SK-N-SH treated with all-trans-retinoic acid at 6 μM for 48 hours (cell line): ENCODE measurements around the gene MEX3A.

Experiments
- ATAC-seq: fragments of 200-7000 bp; cut with Tn5 transposase; 3 replicates; pipeline ENCODE4 v1.9.1; 2020; ENCODE audit warnings: mild to moderate bottlenecking, moderate library complexity
- CREB5 ChIP-seq: fragments of 250-450 bp; sonication (Bioruptor Pico); IDR thresholded peaks from 2 replicates; pipeline ENCODE4 v1.5.1; 2020; ENCODE audit warnings: low read depth, mild to moderate bottlenecking, moderate library complexity
- CSRNP3 ChIP-seq: fragments of 250-450 bp; sonication (Bioruptor Pico); IDR thresholded peaks from 2 replicates; pipeline ENCODE4 v1.5.1; 2021; ENCODE audit warnings: mild to moderate bottlenecking, moderate library complexity
- GLIS3 ChIP-seq: fragments of 250-450 bp; sonication (Bioruptor Pico); IDR thresholded peaks from 2 replicates; pipeline ENCODE4 v1.5.0; 2020; ENCODE audit warnings: mild to moderate bottlenecking, moderate library complexity
- POU6F1 ChIP-seq: fragments of 250-450 bp; sonication (Bioruptor Pico); IDR thresholded peaks from 2 replicates; pipeline ENCODE4 v1.8.0; 2021; ENCODE audit warnings: low read depth, mild to moderate bottlenecking, moderate library complexity, borderline replicate concordance
- PPARA ChIP-seq: fragments of 250-450 bp; sonication (Bioruptor Pico); IDR thresholded peaks from 2 replicates; pipeline ENCODE4 v1.5.0; 2020; ENCODE audit warnings: mild to moderate bottlenecking, borderline replicate concordance
- RARB ChIP-seq: fragments of 250-450 bp; sonication (Bioruptor Pico); IDR thresholded peaks from 2 replicates; pipeline ENCODE4 v1.8.0; 2021; ENCODE audit warnings: mild to moderate bottlenecking, moderate library complexity
- SNAI2 ChIP-seq: fragments of 250-450 bp; sonication (Bioruptor Pico); IDR thresholded peaks from 2 replicates; pipeline ENCODE4 v1.5.0; 2020; ENCODE audit warnings: mild to moderate bottlenecking, moderate library complexity
- ZFP3 ChIP-seq: fragments of 250-450 bp; sonication (Bioruptor Pico); IDR thresholded peaks from 2 replicates; pipeline ENCODE4 v1.5.0; 2020; ENCODE audit warnings: mild to moderate bottlenecking, moderate library complexity
- ZNF565 ChIP-seq: fragments of 450-650 bp; formaldehyde crosslinking; conservative IDR thresholded peaks from 2 replicates; pipeline ENCODE4 v1.5.0; 2020; ENCODE audit warnings: low read depth, mild to moderate bottlenecking, moderate library complexity
- ZNF70 ChIP-seq: fragments of 450-650 bp; formaldehyde crosslinking; IDR thresholded peaks from 2 replicates; pipeline ENCODE4 v1.5.0; 2020; ENCODE audit warnings: mild to moderate bottlenecking, moderate library complexity
- ZNF8 ChIP-seq: fragments of 450-650 bp; formaldehyde crosslinking; IDR thresholded peaks from 2 replicates; pipeline ENCODE4 v1.5.0; 2020; ENCODE audit warnings: mild to moderate bottlenecking, moderate library complexity
- TF ChIP-seq, protein P1 (sequence below): fragments of 250-450 bp; sonication (Bioruptor Pico); IDR thresholded peaks from 2 replicates; pipeline ENCODE4 v1.8.0; 2020; ENCODE audit warnings: mild to moderate bottlenecking, moderate library complexity, borderline replicate concordance

Gene MEX3A

DNA sequence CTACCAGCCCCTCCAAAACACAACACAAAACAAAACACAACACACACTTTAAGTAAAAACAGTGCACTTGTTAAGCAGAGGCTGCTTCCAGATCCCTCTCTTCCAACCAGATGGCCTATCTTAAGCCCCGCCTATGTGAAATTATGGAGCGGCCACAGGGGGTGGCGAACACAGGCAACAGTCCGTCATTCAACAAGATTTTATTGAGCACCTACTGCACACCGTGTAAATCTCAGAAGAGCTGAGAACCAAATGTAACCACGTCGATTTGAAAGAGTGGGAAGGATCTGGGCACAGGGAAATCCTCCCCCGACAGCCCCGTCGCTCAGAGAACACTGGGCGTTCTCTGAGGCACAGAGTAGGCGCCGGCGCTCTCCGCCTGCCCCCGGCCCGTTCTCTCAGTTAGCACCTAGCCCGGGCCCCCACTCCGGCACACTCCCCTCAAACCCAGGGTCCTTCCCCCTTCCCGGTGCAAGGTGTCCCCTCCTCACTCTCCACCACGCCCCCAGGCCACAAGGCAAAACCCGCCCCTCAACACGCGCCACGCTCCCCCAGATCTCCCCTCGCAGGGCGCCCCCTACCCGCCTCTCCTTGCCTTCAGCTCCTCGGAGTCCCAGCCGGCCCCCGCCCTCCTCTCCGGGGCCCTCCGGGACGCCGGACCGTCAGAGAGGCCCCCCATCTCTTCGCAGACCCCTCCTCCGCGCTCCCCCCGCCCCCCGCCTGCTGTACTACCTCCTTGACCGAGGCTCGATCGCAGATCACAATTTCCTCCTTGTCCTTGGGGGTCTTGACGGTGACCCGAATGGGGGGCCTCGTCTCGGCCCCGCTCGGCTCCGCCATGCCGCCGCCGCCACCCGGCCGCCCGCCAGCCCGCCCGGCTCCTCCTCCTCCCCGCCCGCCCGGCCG lies 29.1 kb downstream of the MEX3A start:
- peak; percentile 60 for ATAC-seq
- TF ChIP-seq, protein P1, sequence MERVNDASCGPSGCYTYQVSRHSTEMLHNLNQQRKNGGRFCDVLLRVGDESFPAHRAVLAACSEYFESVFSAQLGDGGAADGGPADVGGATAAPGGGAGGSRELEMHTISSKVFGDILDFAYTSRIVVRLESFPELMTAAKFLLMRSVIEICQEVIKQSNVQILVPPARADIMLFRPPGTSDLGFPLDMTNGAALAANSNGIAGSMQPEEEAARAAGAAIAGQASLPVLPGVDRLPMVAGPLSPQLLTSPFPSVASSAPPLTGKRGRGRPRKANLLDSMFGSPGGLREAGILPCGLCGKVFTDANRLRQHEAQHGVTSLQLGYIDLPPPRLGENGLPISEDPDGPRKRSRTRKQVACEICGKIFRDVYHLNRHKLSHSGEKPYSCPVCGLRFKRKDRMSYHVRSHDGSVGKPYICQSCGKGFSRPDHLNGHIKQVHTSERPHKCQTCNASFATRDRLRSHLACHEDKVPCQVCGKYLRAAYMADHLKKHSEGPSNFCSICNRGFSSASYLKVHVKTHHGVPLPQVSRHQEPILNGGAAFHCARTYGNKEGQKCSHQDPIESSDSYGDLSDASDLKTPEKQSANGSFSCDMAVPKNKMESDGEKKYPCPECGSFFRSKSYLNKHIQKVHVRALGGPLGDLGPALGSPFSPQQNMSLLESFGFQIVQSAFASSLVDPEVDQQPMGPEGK (CRISPR knock-in tag), result 0 out of 2 replicates have a peak, but pooled peaks have one; percentile 11
- no peak for TF ChIP-seq CREB5 (CRISPR knock-in tag)
- TF ChIP-seq PPARA, result no peak
- TF ChIP-seq ZNF8 (CRISPR knock-in tag), result peak; percentile 49; the same call in 1 of the 2 replicates
- no peak for TF ChIP-seq RARB (CRISPR knock-in tag)
- no peak for TF ChIP-seq ZNF70 (CRISPR knock-in tag)

DNA sequence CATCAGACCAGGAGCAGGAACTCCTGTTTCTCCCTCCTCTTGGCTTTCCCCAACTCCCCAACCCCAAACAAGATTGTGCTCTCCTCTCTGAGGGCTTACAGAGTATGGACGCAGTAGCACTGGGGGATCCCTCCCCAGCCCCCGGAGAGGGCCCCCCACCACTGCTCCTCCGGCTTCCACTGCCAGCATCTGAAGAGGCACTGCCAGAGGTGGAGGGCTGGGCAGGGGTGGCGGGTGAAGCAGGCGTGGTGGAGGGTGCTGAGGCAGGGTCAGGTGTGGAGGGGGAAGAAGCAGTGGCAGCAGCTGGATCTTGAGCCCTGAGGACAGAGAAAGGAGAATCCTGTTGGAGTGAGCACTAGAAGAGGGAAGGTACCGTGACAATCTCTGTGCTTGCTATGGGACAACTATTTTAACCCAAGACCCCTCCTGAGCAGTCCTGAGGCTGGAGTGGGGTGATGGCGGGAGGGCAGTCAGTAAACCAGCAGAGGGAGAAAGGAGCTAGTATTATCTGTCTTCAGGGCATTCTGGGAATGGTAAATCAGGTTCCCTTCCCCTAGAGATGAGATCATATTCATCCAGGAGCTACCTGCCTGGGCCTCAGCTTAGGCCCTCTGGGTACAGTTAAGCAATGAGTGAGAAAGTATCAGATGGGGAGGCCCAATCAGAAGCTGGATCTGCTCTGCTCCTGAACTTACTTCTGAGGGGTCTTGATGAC lies 31.1 kb downstream of the MEX3A start:
- TF ChIP-seq ZFP3 (CRISPR knock-in tag) (no peak), RARB (CRISPR knock-in tag) (no peak), CSRNP3 (CRISPR knock-in tag) (no peak), CREB5 (CRISPR knock-in tag) (no peak), SNAI2 (CRISPR knock-in tag) (no peak)
- TF ChIP-seq, protein P1 (CRISPR knock-in tag), result no peak
- TF ChIP-seq, all 23 proteins: peak for 0
- no peak for ATAC-seq

DNA sequence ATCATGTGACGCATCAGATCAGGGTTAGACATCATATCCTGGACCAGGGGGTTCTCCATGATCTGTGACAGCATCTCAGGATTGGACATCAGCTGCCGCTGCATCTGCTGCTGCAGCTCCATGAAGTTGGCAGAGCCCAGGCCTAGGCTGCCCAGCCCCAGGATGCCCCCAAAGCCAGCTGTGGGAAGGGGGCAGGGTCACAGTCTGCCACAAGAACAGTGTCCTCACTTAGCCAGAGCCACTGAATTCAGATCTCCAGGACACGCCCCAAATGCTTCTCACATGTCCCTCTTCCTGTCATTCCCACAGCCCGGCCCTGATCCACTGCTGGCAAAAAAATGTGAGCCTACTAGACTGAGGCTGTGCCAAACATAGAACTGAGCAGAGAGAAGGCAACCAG lies 31.9 kb downstream of the MEX3A start:
- ATAC-seq, result no peak
- no peak for TF ChIP-seq ZNF565
- no peak for TF ChIP-seq CSRNP3 (CRISPR knock-in tag)
- no peak for TF ChIP-seq POU6F1
- TF ChIP-seq, protein P1 (CRISPR knock-in tag), result no peak
- TF ChIP-seq GLIS3 (CRISPR knock-in tag), result no peak
- TF ChIP-seq ZFP3 (CRISPR knock-in tag), result no peak
- TF ChIP-seq RARB (CRISPR knock-in tag), result no peak
- TF ChIP-seq ZNF70 (CRISPR knock-in tag), result no peak
